Middle frontal gyrus (tissue), 1 donor: ENCODE results near the gene IGFBPL1.

Experiments used
- DNase-seq: peaks from one replicate; pipeline ENCODE4 v3.0.0-alpha.2; 2015; ENCODE audit warnings: low spot score; ENCODE audit errors: extremely low spot score

Gene IGFBPL1

DNA sequence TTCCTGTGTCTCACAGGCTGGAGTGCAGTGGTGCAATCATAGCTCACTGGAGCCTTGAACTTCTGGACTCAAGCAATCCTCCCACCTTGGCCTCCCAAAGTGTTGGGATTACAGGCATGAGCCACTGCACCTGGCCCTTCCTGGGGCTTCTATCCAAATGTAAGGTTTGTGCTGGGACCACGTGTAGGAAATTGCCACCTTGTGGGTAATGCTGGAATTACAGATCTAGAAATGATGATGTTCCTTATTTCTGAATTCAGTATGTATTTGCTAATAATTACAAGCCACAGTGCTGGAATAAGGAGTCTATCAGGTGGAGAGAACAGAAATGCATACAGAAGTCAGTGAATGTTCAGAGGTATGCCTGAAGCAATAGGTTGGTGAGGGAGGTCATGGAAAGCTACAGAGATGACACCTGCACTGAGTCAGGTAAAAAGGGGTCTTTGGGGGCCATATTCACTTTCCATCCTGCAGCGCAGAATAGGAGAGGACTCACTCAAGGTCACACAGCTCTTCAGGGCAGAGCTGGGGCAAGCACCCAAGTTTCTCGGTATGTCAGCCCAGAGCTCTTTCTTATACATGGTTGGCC, 8.8 kb upstream of the IGFBPL1 start:
- no peak for DNase-seq

DNA sequence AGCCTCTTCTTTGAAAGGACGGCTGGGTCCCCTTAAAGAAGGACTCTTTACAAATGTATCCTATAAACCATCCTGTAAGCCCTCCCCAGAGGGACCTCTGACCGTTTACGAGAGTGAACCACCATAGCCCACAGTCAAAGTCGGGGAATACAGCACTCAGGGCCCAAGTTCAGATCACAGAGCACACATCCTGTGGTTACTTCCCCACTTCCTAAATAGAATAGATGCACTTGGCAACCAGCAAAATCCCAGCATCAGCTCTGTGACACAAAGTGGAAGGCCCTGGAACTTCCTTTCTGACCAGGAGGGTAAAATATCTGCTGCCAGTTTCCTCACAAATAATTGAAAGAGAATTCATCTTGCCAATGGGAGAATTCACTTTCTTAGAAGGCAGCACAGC, 6.9 kb upstream of the IGFBPL1 start:
- DNase-seq = no peak

DNA sequence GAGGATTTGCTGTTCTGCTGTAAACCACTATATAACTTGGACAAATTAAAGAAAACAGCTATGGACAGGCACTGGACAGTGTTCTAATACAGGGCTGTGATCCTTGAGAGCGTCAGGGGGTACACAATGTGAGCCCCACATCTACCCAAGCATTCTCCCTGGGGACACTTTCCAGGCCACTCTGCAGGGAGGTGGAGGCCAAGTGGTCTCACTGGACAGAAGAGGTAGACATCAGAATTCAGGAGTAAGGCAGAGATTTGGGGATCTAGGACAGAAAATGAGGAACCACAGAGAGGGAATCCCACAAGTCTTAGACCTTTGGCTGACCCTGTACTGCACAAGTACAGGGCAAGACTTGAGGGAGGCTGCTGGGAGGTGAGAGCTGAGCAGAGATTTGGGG, 3.8 kb upstream of the IGFBPL1 start:
- DNase-seq = no peak

DNA sequence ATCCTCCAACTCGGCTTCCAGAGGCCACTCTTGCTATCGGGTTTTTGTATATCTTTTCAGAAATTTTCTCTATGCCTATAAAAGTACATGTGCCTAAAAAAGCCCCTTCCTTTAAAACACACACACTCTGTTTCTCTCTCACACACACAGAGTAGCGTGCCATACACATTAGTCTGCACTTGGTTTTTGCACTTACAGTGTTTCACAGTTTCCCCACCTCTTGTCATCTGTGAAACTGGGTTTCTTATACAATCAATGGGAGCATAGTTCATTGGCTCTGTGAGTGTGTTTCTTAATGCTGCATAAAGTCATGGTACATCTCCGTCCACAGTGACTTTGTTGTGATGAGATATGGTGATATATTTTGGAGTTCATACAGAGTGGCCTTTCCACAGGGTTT, 664 bp upstream of the IGFBPL1 start:
- DNase-seq = no peak

DNA sequence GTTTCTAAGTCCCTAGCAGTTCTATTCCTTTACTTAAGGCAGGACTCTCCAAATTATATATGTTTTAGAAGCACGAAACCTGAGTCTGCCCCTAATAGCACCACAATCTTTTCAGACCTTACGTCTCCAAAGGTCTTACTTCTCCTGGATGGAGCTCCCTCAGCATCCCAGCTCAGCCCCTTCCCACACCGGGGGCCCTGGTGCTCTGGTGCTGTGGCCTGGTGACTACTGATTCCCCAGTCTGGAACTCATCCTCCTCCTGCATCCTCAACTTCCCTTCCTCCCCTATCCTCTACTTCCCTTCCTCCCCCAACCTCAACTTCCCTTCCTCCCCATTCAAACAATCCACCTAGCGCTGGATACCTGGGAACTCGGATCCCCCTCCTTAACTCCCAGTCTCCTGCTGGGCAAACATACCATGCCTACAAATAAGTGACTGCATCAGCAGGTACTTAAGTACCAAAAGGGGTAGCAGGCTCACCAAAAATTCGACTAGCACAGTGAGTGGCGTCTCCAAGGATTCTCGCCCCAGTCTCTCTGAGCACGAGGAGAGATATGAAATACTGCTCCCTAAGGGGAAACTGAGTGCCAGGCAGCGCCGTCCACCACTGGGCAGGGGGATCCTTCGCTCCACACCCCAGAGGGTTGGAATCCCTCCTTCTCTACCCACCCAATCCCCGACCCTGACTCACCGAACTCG, 831 bp downstream of the IGFBPL1 start:
- DNase-seq = no peak

DNA sequence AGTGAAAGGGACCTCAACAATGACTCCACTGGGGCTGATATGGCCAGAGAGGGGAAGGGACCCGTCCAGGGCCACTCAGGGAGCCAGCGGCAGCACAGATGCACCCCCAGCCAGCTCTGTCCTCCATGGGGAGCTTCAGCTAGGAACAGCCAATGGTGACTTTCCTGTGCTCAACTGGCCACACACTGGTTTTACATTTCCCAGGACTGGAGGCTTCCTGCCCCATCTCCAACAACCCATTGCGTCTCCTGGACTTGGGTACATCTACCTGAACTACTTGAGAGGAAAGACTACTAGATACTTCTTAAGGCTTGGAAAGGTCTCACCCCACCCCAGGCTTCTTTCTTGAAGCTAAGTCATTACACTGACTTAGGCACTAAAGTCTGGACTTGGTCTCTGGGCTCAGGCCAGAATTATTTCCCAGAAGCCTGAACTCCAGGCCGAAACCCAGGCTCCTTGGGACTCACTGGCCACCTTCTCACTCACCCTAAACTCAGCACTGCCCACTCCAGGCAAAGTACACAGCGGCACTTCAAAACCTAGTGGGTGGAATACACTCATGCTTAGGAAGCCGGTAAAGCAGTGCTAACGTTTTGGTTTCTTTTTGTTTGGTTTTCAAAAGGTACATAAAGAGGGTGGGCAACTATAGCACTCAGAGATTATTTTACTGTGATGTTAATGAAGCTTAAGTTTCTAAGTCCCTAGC, 1.5 kb downstream of the IGFBPL1 start:
- no peak for DNase-seq

DNA sequence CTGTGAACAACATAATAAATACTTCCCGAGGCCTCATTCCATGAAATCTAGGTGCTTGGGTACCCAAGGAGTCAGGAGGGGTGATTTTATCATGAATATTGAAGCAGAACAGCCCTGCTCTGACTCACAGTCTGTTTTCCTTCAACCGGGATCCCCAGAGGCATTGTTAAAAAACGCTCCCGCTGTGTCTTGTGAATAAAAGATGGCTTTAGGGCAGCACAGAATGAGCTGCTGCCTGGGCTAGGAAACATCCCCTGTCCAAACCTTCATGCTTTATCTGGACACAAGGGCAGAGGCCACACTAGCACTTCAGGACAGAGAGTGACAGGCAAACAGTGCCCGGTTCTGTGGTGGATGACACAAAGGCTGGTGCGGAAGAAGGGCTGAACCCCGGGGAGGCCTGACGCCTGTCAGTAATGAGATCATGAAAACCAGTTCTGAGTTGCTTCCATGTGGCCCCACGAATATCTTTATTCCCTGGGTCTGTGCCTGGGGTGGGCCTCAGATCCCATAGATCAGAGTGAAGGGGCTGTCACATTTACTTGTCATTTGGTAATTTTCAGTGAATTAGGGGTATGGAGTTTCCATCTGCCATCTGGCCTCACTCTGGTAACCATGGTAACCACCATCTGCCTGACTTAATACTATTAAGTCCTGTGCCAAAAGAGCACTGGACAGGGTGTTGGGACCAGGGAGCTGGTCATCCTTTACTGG, 2.6 kb downstream of the IGFBPL1 start:
- DNase-seq = no peak

DNA sequence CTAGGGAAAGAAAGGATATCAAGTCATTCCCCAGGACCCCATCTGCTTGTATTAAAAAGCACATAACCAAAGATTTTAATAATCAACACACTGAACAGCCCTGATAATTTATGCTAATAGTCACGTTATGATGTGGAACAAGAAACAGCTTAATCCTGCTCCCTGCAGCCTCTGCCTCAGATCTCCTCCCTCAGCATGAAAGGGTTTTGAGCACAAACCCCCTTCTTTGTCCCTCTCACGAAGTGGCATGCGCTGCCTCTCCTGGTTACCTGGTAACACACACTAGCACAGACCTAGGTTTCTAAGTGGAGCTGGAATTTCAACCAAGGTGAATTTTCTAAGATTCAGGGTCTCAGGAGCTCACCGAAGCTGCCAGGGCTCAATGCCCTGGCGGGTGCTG, 5.1 kb downstream of the IGFBPL1 start:
- DNase-seq = no peak

DNA sequence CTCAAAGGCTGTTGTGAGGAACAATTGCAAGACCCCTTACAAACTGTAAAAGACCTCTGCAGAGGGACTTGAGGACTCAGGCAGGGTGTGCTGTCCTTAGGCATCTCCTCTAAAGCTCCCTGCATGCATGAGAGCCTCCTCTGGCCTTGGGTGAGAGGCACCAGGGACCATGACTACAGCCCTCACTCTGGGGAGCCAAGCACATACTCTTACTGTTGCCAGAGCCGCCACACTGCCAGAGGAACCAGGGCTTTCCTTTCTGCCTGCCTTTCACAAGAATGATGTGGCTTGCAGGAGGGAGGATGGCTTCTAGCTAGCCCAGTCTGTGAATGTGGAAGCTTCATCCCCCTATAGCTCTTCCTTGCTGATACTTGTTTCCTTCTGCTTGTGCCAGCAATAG, 5.9 kb downstream of the IGFBPL1 start:
- no peak for DNase-seq

DNA sequence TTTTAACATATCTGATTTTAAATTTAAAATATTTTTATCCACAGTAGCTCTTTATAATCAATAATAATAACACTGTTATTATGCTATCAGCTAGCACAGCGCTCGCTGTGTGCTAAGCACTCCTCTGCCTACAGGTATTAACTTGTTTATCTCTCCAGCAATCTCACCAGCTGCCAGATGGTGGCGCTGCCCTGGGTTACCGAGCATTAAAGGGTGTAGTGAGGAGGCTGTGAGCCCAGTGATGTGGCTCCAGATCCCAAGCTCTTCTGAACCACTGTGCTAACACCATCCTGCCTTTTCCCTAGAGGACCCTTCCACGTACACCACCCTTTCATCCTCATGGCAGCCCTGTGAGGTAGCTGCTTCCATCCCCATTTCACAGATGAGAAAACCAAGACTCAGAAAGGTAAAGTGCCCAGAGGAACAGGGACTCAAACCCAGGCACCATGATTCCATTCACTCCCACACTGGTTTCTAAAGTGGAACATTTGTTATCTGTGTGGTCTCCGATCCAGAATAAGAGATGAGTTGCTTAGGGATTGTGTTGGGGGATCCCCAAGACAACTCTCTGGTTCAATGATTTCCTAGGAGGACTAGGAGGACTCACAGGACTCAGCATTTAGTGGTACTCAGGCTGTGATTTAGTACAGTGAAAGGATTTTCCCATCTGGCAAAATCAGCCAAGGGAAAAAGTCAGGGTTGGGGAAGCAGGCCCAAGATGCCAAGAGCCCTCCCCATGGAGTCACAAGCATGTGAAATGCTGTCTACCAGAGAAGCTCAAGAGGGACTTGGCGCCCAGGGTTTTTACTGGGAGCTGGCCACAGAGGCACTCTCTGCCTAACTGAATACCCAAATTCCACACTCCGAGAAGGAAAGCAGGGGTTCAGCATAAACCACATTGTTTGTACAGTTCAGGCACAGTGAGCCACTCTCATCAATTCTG, 7.0 kb downstream of the IGFBPL1 start:
- DNase-seq = no peak

DNA sequence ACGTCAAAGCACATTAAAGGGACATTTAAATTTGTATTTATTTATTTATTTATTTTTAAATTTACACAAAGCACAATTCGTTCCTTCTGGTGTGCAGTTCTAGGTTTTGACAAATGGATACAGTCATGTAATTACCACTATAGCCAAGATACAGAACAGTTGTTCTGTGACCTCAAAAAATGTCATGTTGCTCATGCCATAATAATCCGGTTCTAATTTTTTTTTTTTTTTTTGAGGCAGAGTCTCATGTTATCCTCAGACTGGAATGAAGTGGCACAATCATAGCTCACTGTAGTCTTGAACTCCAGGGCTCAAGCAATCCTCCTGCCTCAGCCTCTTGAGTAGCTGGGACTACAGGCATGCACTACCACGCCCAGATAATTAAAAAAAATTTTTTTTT, 7.8 kb downstream of the IGFBPL1 start:
- DNase-seq = no peak

DNA sequence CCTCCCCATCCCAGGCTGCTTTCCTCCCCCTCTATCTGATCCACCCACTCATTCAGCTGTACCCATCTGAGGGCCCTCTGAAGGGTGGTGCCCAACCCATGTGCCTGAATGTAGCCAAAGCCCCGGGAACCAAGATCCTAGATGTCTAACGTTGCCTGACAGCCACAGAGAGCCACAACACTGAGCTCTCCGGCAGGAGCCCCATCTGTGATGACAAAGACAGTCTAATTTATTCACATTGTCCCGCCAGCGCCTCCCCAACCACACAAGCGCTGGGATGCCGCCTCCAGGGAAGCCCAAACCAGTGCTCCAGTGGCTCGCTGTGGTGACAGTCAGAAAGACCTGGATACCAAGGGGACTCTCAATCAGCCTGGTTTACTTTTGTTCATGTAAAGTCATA, 8.4 kb downstream of the IGFBPL1 start:
- no peak for DNase-seq

DNA sequence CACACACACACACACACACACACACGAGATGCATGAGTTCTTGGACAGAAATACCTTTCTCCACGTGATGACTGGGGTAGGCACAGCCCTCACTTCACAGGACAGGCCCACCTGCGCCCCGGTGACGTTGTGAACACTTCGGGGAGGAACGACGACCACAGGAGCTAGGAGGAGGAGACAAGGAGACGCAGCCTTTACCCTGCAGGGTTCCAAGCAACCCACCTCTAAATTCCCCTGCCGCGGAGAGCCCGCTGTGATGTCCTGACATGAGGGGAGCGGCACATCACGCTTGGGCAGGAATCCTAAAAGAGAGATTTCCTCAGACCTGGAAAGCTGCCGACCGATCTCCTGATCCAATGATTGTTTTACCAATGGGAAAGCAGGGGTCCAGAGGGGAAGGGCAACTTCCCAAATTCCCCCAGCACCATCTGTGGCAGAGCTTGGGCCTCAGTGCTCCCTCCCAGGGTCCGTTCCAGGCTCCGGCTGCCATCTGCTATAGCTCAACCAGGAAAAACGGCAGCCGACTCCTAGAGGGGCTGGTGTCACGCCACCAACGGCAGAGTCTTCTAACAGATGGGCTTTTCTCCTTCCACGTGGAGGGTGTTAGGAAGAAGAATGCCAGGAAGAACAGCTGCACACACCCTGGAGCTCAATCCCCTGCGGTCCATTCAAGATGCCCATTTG, 10.1 kb downstream of the IGFBPL1 start:
- no peak for DNase-seq

DNA sequence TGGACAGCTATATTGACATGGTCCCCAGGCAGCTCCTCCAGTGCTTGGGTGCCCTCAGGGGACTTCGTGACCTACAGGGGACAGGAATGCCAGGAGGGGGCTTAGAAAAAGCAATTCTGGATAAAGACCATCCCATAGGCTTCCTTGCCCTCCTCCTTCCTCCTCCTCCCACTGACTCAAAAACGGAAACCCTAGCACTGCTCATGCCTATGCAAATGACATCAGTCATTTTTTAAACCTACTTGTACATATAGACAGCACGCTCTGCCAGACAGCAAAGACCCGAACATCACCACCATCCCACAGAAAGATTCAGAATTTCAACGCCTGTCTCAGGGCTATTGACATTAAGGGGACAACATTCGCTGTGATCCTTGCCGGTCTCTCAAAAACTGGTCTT, 11.0 kb downstream of the IGFBPL1 start:
- DNase-seq = no peak

DNA sequence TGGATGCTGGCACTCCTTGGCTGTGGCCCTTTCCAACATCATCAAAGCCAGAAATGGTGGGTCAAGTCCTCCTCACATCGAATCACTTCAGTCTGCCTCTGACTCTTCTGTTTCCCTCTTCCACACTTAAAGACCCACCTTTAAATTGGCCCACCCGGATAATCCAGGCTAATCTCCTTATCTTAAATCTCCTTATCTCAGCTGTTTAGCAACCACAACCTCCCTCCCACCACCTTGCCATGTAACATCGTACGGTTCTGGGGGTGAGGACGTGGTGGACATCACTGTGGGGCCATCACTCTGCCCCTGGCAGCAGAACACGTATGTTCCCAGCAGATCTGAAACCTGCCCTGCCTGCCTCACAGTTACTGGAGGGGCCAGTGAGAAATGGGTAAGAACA, 11.5 kb downstream of the IGFBPL1 start:
- DNase-seq = no peak

DNA sequence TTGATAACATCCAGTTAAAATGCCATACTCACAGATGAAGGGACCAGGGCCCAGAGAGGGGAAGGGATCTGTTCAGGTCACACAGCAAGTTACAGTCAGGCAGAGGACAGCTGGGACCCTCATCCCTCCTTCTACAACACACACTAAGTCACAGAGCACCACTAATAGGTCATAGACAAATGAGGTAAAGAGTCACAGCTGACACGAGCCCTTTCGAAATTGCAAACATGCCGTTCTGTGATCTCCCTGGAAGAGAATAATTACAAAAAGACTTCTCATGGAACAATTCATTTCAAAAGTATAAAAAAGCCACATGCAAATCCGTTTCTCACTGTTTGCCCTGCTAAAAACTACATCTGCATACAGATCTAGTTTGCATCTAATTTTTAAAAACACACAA, 15.5 kb downstream of the IGFBPL1 start:
- DNase-seq = no peak

DNA sequence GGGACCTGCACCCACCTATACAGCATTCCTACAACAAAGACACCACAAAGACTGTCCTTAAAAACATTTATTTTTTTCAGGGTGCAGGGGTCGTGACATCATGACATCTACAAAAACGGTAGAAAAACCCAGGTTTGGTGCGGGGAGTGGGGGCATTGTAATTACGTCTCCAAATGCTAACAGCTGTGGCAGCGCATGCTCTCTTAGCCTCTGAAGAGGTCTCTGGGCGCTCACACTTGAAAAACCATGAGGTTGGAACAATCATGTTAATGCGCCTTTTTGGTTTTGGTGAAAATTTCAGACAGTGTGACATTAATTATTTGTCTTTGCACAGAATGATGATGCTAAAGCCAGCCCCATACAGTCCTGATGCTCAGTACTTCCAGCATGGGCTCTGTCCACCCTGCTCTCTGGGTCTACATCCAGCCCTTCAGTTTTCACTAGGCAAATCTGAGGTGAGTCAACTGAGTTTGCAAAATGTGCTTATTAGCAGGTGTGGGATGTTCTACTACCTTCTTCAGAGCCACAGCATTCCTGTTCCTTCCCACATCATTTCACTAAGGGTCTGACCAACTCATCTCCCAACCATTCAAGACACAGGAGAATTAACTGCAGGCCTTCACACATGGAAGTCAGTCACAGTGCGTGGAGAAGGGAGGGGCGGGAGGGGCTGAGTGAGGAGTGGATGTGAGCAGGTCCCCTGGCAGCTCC, 17.6 kb downstream of the IGFBPL1 start:
- no peak for DNase-seq

DNA sequence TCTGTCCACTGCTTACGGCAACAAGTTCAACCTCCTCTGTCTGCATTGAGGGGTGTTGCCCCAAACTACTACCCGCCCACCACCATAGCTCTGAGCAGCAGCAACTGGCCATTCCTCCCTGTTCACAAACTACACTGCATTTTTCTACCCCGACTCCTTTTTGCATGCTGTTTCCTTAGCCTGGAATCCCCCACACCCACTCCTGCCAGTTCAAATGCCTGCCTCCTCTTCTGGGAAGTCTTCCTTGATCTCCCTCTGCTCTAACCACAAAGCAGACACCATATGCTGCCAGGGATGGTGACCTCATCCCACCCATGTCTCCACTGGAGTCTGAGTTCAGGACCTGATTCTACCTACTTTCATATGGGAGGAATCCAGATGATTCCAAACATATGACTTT, 18.5 kb downstream of the IGFBPL1 start:
- no peak for DNase-seq

DNA sequence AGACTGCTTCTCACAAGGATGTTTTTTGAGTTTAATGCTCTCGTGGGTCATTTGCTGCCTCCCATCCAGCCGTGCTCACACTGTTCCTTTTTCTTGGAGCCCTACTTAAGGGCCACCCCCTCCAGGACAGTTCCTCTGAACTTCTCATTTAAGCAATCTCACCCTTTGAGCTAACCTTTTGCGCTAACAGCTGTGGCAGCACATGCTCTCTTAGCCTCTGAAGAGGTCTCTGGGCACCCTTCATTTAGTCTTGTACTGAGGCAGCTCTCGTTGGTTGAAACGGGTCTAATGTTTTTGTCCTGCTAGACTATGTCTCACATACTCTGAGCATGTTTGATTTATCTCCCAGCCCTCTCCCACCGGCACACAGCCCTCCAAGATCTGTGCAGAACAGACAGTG, 19.9 kb downstream of the IGFBPL1 start:
- no peak for DNase-seq

DNA sequence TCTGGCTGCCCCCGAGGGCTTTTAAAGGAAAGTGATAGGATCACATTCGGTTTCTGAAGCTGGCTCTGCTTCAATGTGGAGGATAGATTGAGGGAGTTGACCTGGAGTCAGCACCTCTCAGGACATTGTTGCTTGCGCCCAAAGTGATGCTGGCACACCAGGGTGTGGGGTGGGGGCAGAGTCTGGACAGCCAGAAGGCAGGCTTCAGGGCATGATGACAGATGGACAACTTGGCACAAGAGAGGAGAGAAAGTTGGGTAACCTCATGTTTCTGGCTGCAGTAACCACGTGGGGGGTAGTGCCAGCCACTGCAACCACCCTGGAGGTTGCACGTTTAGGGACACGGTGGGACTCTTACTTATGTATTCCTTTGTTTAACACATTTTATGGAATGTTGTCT, 22.3 kb downstream of the IGFBPL1 start:
- no peak for DNase-seq
